ENCODE measurements around the gene FUT8. TPM values are rescaled to one million over a fixed set of nuclear protein-coding genes. Genes with fewer than 3 reads are reported as not detected.

Gene FUT8
- total and polyA plus RNA-seq, 2 of the 8 experiments (the other 6 are each of a cell fraction or from before 2014, with no cell fraction given) = 10.5 to 25.1 TPM

- TF ChIP-seq CTCF (IDR thresholded peaks at IDR 0.05; ENCODE audit: control extremely low read depth in 1 of 3, insufficient read depth in 1 of 3, low read depth in 1 of 3, low read length in 3 of 3) (no peak), TAF1 (IDR thresholded peaks at IDR 0.05; ENCODE audit: low read depth, low read length) (no peak), CHD2 (IDR thresholded peaks at IDR 0.05; ENCODE audit: low read length) (no peak), BCL11A (IDR thresholded peaks at IDR 0.05; ENCODE audit: low read depth in 2 of 2, low read length in 2 of 2) (no peak), EP300 (IDR thresholded peaks at IDR 0.05; ENCODE audit: borderline replicate concordance in 1 of 2, low read depth in 2 of 2, low read length in 2 of 2) (no peak), JUN (IDR thresholded peaks at IDR 0.05; ENCODE audit: low read depth, low read length) (no peak)
Measured at GRCh38 chr14:65548878-65549277, 136.3 kb downstream of the FUT8 start (continued).

Measured in H1 (cell line).